H1 (cell line): ENCODE measurements around the gene IZUMO4. TPM values are rescaled to one million over a fixed set of nuclear protein-coding genes. Genes with fewer than 3 reads are reported as not detected.

Experiments
- CTCF ChIA-PET: fragments of 300-600 bp; sonication (Branson Sonifier 250); formaldehyde crosslinking; loops from one replicate; lab custom pipeline; 2021; ENCODE audit not compliant: partially characterized antibody; lab: Charles Lee
- POLR2A ChIA-PET: fragments of 300-600 bp; sonication (Branson Sonifier 250); formaldehyde crosslinking; loops from one replicate; lab custom pipeline; 2021; ENCODE audit warnings: inconsistent platforms; ENCODE audit not compliant: partially characterized antibody; lab: Charles Lee
- DNase-seq, 2 experiments: peaks; one replicate each; pipeline versions ENCODE4 v3.0.0 to v3.0.0-alpha.2; 2010 to 2022; ENCODE audit warnings: low spot score in 2 of 2, low read depth in 1 of 2, mixed read lengths in 1 of 2
- FAIRE-seq: peaks from 2 replicates; lab custom pipeline; 2011; peaks lifted over from hg19 to GRCh38; lab: Jason Lieb, UNC
- H2AFZ ChIP-seq: 2 replicates; pipeline ENCODE4 v1.8.1; 2012; ENCODE audit warnings: low read length, inconsistent platforms
- H2AK5ac ChIP-seq: 2 replicates; pipeline ENCODE4 v1.6.1; 2013; ENCODE audit warnings: low read depth, low read length
- H2BK120ac ChIP-seq: replicated peaks from 2 replicates; pipeline ENCODE3; 2013; ENCODE audit warnings: low read depth, low read length, inconsistent platforms
- H2BK12ac ChIP-seq: 2 replicates; pipeline ENCODE4 v1.6.1; 2013; ENCODE audit warnings: low read depth, low read length
- H2BK15ac ChIP-seq: 2 replicates; pipeline ENCODE4 v1.6.1; 2013; ENCODE audit warnings: low read length
- H2BK20ac ChIP-seq: 2 replicates; pipeline ENCODE4 v1.6.1; 2013; ENCODE audit warnings: low read length
- H2BK5ac ChIP-seq: 2 replicates; pipeline ENCODE4 v1.6.1; 2013; ENCODE audit warnings: low read depth, low read length
- H3K14ac ChIP-seq: 2 replicates; pipeline ENCODE4 v1.6.1; 2013; ENCODE audit warnings: inconsistent platforms; ENCODE audit not compliant: insufficient read length
- H3K18ac ChIP-seq: 2 replicates; pipeline ENCODE4 v1.6.1; 2013; ENCODE audit warnings: low read length; ENCODE audit errors: extremely low read depth
- H3K23ac ChIP-seq: 2 replicates; pipeline ENCODE4 v1.6.1; 2013; ENCODE audit warnings: inconsistent platforms; ENCODE audit not compliant: insufficient read length
- H3K23me2 ChIP-seq: 2 replicates; pipeline ENCODE4 v1.6.1; 2013; ENCODE audit warnings: low read depth, low read length
- H3K27ac ChIP-seq: 2 replicates; pipeline ENCODE4 v1.6.1; 2011; ENCODE audit warnings: low read depth, low read length, inconsistent platforms
- H3K27me3 ChIP-seq, 4 experiments: replicated peaks in 1 of 4; 1 replicate in 1 of 4; 2 replicates in 3 of 4; pipeline versions ENCODE4 v1.6.1 to v1.8.1; 2011 to 2013; ENCODE audit warnings: low read length in 3 of 4, mild to moderate bottlenecking in 3 of 4, inconsistent platforms in 2 of 4, mixed read lengths in 2 of 4, moderate library complexity in 1 of 4; ENCODE audit not compliant: control insufficient read depth in 3 of 4, insufficient read depth in 3 of 4; ENCODE audit errors: extremely low read depth in 1 of 4
- H3K36me3 ChIP-seq, 4 experiments: 2 replicates each; pipeline versions ENCODE4 v1.6.1 to v1.8.1; 2011 to 2013; ENCODE audit warnings: mild to moderate bottlenecking in 4 of 4, low read length in 3 of 4, moderate library complexity in 2 of 4, control low read depth in 1 of 4, inconsistent platforms in 1 of 4; ENCODE audit not compliant: insufficient read depth in 4 of 4, control insufficient read depth in 2 of 4
- H3K4ac ChIP-seq: replicated peaks from 2 replicates; pipeline ENCODE3; 2013; ENCODE audit warnings: low read length, low read depth, mixed read lengths, inconsistent platforms; ENCODE audit not compliant: insufficient read length
- H3K4me1 ChIP-seq, 4 experiments: replicated peaks in 1 of 4; 1 replicate in 1 of 4; 2 replicates in 3 of 4; pipeline versions ENCODE4 v1.6.1 to v1.8.1; 2011 to 2013; ENCODE audit warnings: low read length in 3 of 4, inconsistent platforms in 2 of 4, mixed read lengths in 1 of 4; ENCODE audit not compliant: insufficient read depth in 4 of 4, control insufficient read depth in 3 of 4
- H3K4me2 ChIP-seq, 2 experiments: 2 replicates each; pipeline versions ENCODE4 v1.6.1 to v1.8.1; 2011 to 2013; ENCODE audit warnings: low read depth in 2 of 2, low read length in 2 of 2, control low read depth in 1 of 2, inconsistent platforms in 1 of 2, mild to moderate bottlenecking in 1 of 2; ENCODE audit not compliant: insufficient read depth in 1 of 2
- H3K4me3 ChIP-seq, 4 experiments: fragments of 200-600, 300-600 bp in 1 of 4; sonication (generic), shearing (Covaris generic), sonication (Bioruptor Twin) in 1 of 4; 2 replicates each; pipeline versions ENCODE4 v1.5.1 to v1.8.1; 2011 to 2016; ENCODE audit warnings: low read length in 4 of 4, low read depth in 3 of 4, control low read depth in 2 of 4, inconsistent platforms in 2 of 4, mild to moderate bottlenecking in 2 of 4, mixed read lengths in 1 of 4, moderate library complexity in 1 of 4; ENCODE audit not compliant: insufficient read depth in 2 of 4; ENCODE audit errors: extremely low read depth in 1 of 4
- H3K56ac ChIP-seq: replicated peaks from 2 replicates; pipeline ENCODE3; 2013; ENCODE audit warnings: low read depth, mild to moderate bottlenecking, mixed read lengths, low read length, inconsistent platforms; ENCODE audit not compliant: insufficient read length
- H3K79me1 ChIP-seq: 2 replicates; pipeline ENCODE4 v1.6.1; 2013; ENCODE audit warnings: low read depth, low read length, control low read depth
- H3K79me2 ChIP-seq, 2 experiments: 2 replicates each; pipeline versions ENCODE4 v1.6.1 to v1.8.1; 2012 to 2013; ENCODE audit warnings: low read length in 2 of 2, mild to moderate bottlenecking in 2 of 2, inconsistent platforms in 1 of 2; ENCODE audit not compliant: insufficient read depth in 2 of 2, control insufficient read depth in 1 of 2
- H3K9ac ChIP-seq, 4 experiments: replicated peaks in 1 of 4; 1 replicate in 1 of 4; 2 replicates in 3 of 4; pipeline versions ENCODE4 v1.6.1 to v1.8.1; 2011 to 2013; ENCODE audit warnings: low read depth in 3 of 4, low read length in 3 of 4, control low read depth in 2 of 4, mild to moderate bottlenecking in 2 of 4, moderate library complexity in 2 of 4, inconsistent platforms in 1 of 4; ENCODE audit errors: extremely low read depth in 1 of 4
- H3K9me3 ChIP-seq, 2 experiments: 2 replicates each; pipeline versions ENCODE4 v1.6.1 to v1.8.1; 2012 to 2013; ENCODE audit warnings: mild to moderate bottlenecking in 2 of 2, moderate library complexity in 2 of 2, control low read depth in 1 of 2, inconsistent platforms in 1 of 2, low read depth in 1 of 2, low read length in 1 of 2, mixed read lengths in 1 of 2; ENCODE audit not compliant: insufficient read depth in 2 of 2
- H4K20me1 ChIP-seq, 2 experiments: replicated peaks in 1 of 2; 2 replicates each; pipeline versions ENCODE3 to v1.8.1; 2011 to 2013; ENCODE audit warnings: inconsistent platforms in 2 of 2, low read length in 2 of 2, mild to moderate bottlenecking in 1 of 2; ENCODE audit not compliant: insufficient read depth in 2 of 2, control insufficient read depth in 1 of 2
- H4K5ac ChIP-seq: 2 replicates; pipeline ENCODE4 v1.6.1; 2013; ENCODE audit warnings: low read length, low read depth, mixed read lengths, inconsistent platforms; ENCODE audit not compliant: insufficient read length
- H4K8ac ChIP-seq: 2 replicates; pipeline ENCODE4 v1.8.0; 2013; ENCODE audit warnings: mild to moderate bottlenecking, moderate library complexity, low read length, inconsistent platforms; ENCODE audit not compliant: insufficient read depth; ENCODE audit errors: extremely low read depth
- H4K91ac ChIP-seq: replicated peaks from 2 replicates; pipeline ENCODE3; 2013; ENCODE audit warnings: low read length, mixed read lengths, inconsistent platforms; ENCODE audit not compliant: insufficient read length
- TEAD4 ChIP-seq: IDR thresholded peaks from 2 replicates; pipeline ENCODE4 v1.6.1; 2012; ENCODE audit warnings: low read depth, low read length, inconsistent platforms, mixed read lengths
- WGBS, 2 experiments: shearing (Covaris generic) in 1 of 2; methylation state at CpG; one replicate each; pipeline versions ENCODE4 v1.1.6 to v1.1.7; 2013 to 2015; ENCODE audit warnings: low lambda C conversion rate in 2 of 2, mixed read lengths in 2 of 2, inconsistent platforms in 1 of 2, low coverage in 1 of 2, missing lambda C conversion rate in 1 of 2; ENCODE audit not compliant: insufficient replicate concordance in 2 of 2, insufficient coverage in 1 of 2, insufficient read length in 1 of 2; ENCODE audit errors: extremely low coverage in 1 of 2, missing lambda C conversion rate in 1 of 2; 5-methylcytosine and 5-hydroxymethylcytosine counted together
- polyA plus RNA-seq, 7 experiments: library from polyadenylated mRNA; depleted of rRNA in 3 of 7; stranded (reverse) in 5 of 7; unstranded in 2 of 7; fragments of >200 nt in 5 of 7; fragments of 200-250 nt in 2 of 7; gene quantifications; 1 replicate in 5 of 7; 2 replicates in 1 of 7; 4 replicates in 1 of 7; pipeline versions ENCODE4 v1.2.1 to v1.2.3, GENCODE V29; 2011 to 2013; ENCODE audit warnings: missing spikeins in 2 of 7, mixed read lengths in 2 of 7
- total RNA-seq: library from RNA; stranded (reverse); fragmentation: NEBNext Ultra II Directional; extraction: Animal tissue kit (Norgen Biotek cat#: 25700); gene quantifications from 2 replicates; pipeline ENCODE4 v1.2.1, GENCODE V29; 2021

Gene IZUMO4
- total and polyA plus RNA-seq, 2 of the 8 experiments (the other 6 are each of a cell fraction or from before 2014, with no cell fraction given), result 1.8 to 1.9 TPM

- H4K5ac ChIP-seq, result no peak overlapping the region
- H2BK5ac ChIP-seq, result no peak overlapping the region
- H4K8ac ChIP-seq, result no peak overlapping the region; the same call in 1 of the 2 replicates
- FAIRE-seq, result no peak
- H2BK20ac ChIP-seq, result no peak overlapping the region
- H3K36me3 ChIP-seq, result no peaks in the 10 kb centered on the region
- H3K27me3 ChIP-seq, result no peaks in the 10 kb centered on the region
- CTCF ChIA-PET, result interaction anchor here (2.0 kb wide), 1 partner anchor 28 kb away, joined by 7 read pairs; no protein-coding TSS in a partner anchor
- no peaks in the 10 kb centered on the region for H3K79me1 ChIP-seq
- no peak overlapping the region for H2BK12ac ChIP-seq
- peaks cover 4 to 20% (median 16%) of the 10 kb centered on the region in 4 experiments for H3K4me1 ChIP-seq
- POLR2A ChIA-PET, result interaction anchor here (0.9 to 1.2 kb wide), 3 partner anchors 13 to 31 kb away, joined by 3 read pairs; partner anchors contain the start of gene MKNK2
- no peak overlapping the region for H2AFZ ChIP-seq
- H3K27ac ChIP-seq, result no peak overlapping the region
- no peak overlapping the region for H3K14ac ChIP-seq
- H3K9me3 ChIP-seq, result no peaks in the 10 kb centered on the region
- H3K4ac ChIP-seq, result no peak overlapping the region
- no peak overlapping the region for H4K91ac ChIP-seq
- H3K23me2 ChIP-seq, result peaks cover 5% of the 10 kb centered on the region; the same call in 1 of the 2 replicates
- no peak overlapping the region for H3K18ac ChIP-seq
- no peak overlapping the region for H3K23ac ChIP-seq
- H3K56ac ChIP-seq, result no peak overlapping the region
- H2BK120ac ChIP-seq, result no peak overlapping the region
- no peak overlapping the region for H3K9ac ChIP-seq
- DNase-seq, result no peak
- H3K79me2 ChIP-seq, result no peaks in the 10 kb centered on the region
- H2AK5ac ChIP-seq, result no peak overlapping the region
- 95% methylated on average over 13 of the region's 13 CpGs; no CpG with 5 or more reads in 1 of the 2 experiments for WGBS, 2 experiments
- TF ChIP-seq TEAD4, result no peak
- no peak overlapping the region for H2BK15ac ChIP-seq
- no peak overlapping the region for H3K4me2 ChIP-seq
- no peak overlapping the region for H3K4me3 ChIP-seq
- H4K20me1 ChIP-seq, result no peaks in the 10 kb centered on the region
Measured at GRCh38 chr19:2064395-2064787, 32.3 kb upstream of the IZUMO4 start.
